ENCODE data around the gene CRELD1.

CRELD1 gene

DNA sequence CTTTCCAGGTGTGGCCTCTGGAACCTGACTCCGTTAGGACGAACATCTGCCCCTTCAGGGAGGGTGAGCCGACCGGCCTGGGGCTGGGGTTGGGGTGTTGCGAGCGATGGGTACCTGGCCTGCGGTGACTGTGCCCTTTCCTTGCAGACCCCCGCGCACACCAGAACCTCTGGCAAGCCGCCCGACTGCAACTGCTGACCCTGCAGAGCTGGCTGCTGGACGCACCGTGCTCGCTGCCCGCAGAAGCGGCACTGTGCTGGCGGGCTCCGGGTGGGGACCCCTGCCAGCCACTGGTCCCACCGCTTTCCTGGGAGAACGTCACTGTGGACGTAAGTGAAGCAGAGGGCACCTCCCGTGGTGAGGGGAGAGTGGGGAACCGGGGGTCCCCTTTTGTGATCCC, 5.5 kb upstream of the CRELD1 start:
- TF ChIP-seq, protein P1, sequence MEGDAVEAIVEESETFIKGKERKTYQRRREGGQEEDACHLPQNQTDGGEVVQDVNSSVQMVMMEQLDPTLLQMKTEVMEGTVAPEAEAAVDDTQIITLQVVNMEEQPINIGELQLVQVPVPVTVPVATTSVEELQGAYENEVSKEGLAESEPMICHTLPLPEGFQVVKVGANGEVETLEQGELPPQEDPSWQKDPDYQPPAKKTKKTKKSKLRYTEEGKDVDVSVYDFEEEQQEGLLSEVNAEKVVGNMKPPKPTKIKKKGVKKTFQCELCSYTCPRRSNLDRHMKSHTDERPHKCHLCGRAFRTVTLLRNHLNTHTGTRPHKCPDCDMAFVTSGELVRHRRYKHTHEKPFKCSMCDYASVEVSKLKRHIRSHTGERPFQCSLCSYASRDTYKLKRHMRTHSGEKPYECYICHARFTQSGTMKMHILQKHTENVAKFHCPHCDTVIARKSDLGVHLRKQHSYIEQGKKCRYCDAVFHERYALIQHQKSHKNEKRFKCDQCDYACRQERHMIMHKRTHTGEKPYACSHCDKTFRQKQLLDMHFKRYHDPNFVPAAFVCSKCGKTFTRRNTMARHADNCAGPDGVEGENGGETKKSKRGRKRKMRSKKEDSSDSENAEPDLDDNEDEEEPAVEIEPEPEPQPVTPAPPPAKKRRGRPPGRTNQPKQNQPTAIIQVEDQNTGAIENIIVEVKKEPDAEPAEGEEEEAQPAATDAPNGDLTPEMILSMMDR (IDR thresholded peaks at IDR 0.05; ENCODE audit: low read depth, low read length), result no peak
- no peak for TF ChIP-seq EZH2phosphoT487 (IDR thresholded peaks at IDR 0.05; ENCODE audit: low read depth)
- Histone ChIP-seq H3K36me3 (replicated peaks; ENCODE audit: low read depth, low read length) (no peaks in the 10 kb centered on the region), H3K4me3 (ENCODE audit: low read length) (no peak overlapping the region), H3K9me3 (ENCODE audit: insufficient read depth, low read length) (no peaks in the 10 kb centered on the region), H3K27me3 (ENCODE audit: low read depth, low read length) (peaks cover 6% of the 10 kb centered on the region; the same call in 1 of the 2 replicates), H3K4me2 (ENCODE audit: low read length) (no peak overlapping the region), H2AFZ (ENCODE audit: low read depth, low read length) (no peak overlapping the region), H3K27ac (ENCODE audit: low read length) (no peak overlapping the region), H3K9ac (ENCODE audit: low read length) (no peak overlapping the region), H3K79me2 (ENCODE audit: low read length) (no peaks in the 10 kb centered on the region), H3K4me1 (ENCODE audit: low read length) (peaks cover 3% of the 10 kb centered on the region; the same call in 1 of the 2 replicates), H4K20me1 (ENCODE audit: insufficient read depth, low read length) (no peaks in the 10 kb centered on the region)

DNA sequence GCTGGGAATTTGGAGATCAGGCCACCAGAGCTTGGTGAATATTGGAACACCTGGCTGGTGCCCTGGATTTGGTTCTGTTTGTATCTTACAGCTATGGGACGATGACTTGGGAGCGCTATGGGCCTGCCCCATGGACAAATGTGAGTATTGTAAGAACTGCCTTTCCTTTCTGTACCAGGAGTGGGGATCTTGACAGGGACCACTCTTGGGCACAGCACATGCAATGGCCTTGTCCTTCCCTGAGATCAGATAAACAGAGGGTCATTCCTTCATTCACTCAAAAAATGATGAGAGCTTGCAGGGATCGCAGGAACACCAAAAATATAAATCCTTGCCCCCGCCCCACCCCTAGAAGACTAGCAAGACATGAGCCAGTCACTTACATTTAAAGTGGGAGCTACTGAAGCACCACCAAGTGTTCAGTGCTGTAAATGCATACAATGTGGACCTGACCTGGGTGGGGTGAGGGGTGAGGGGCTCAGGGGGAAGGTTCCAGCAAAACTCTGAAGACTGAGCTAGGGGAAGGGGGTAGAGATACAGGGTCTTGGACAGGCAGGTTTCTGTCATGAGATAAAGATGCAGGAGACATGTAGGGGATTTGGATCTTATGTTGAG, 2.7 kb upstream of the CRELD1 start:
- no peak for TF ChIP-seq EZH2phosphoT487 (IDR thresholded peaks at IDR 0.05; ENCODE audit: low read depth)
- TF ChIP-seq, protein P1 (IDR thresholded peaks at IDR 0.05; ENCODE audit: low read depth, low read length), result peak; percentile 53
- Histone ChIP-seq H3K27me3 (ENCODE audit: low read depth, low read length) (peaks cover 3% of the 10 kb centered on the region; the same call in 1 of the 2 replicates), H3K79me2 (ENCODE audit: low read length) (peaks cover 11% of the 10 kb centered on the region), H3K9ac (ENCODE audit: low read length) (no peak overlapping the region), H3K4me3 (ENCODE audit: low read length) (no peak overlapping the region), H3K4me1 (ENCODE audit: low read length) (peaks cover 12% of the 10 kb centered on the region), H4K20me1 (ENCODE audit: insufficient read depth, low read length) (no peaks in the 10 kb centered on the region), H2AFZ (ENCODE audit: low read depth, low read length) (no peak overlapping the region), H3K27ac (ENCODE audit: low read length) (no peak overlapping the region), H3K36me3 (replicated peaks; ENCODE audit: low read depth, low read length) (no peaks in the 10 kb centered on the region), H3K4me2 (ENCODE audit: low read length) (no peak overlapping the region), H3K9me3 (ENCODE audit: insufficient read depth, low read length) (no peaks in the 10 kb centered on the region)

DNA sequence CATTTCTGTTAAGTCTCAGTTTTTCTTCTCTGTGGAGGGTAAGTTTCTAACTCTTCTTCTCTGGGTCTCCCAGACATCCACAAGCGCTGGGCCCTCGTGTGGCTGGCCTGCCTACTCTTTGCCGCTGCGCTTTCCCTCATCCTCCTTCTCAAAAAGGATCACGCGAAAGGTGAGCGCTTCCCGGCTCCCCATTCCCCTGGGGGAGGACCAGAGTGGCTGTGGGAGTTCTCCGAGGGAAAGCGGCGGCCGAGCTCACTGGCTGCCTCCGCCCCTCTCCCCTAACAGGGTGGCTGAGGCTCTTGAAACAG, 1.1 kb upstream of the CRELD1 start:
- Histone ChIP-seq H3K4me3 (ENCODE audit: low read length) (peak overlapping the region; percentile 92), H3K4me2 (ENCODE audit: low read length) (peak overlapping the region; percentile 86), H3K27me3 (ENCODE audit: low read depth, low read length) (no peaks in the 10 kb centered on the region), H3K27ac (ENCODE audit: low read length) (no peak overlapping the region), H2AFZ (ENCODE audit: low read depth, low read length) (peak overlapping the region; percentile 65), H3K36me3 (replicated peaks; ENCODE audit: low read depth, low read length) (peaks cover 4% of the 10 kb centered on the region), H4K20me1 (ENCODE audit: insufficient read depth, low read length) (no peaks in the 10 kb centered on the region), H3K4me1 (ENCODE audit: low read length) (peaks cover 12% of the 10 kb centered on the region), H3K79me2 (ENCODE audit: low read length) (peaks cover 11% of the 10 kb centered on the region), H3K9ac (ENCODE audit: low read length) (peak overlapping the region; percentile 79), H3K9me3 (ENCODE audit: insufficient read depth, low read length) (no peaks in the 10 kb centered on the region)
- TF ChIP-seq, protein P1 (IDR thresholded peaks at IDR 0.05; ENCODE audit: low read depth, low read length), result no peak
- TF ChIP-seq EZH2phosphoT487 (IDR thresholded peaks at IDR 0.05; ENCODE audit: low read depth), result no peak

DNA sequence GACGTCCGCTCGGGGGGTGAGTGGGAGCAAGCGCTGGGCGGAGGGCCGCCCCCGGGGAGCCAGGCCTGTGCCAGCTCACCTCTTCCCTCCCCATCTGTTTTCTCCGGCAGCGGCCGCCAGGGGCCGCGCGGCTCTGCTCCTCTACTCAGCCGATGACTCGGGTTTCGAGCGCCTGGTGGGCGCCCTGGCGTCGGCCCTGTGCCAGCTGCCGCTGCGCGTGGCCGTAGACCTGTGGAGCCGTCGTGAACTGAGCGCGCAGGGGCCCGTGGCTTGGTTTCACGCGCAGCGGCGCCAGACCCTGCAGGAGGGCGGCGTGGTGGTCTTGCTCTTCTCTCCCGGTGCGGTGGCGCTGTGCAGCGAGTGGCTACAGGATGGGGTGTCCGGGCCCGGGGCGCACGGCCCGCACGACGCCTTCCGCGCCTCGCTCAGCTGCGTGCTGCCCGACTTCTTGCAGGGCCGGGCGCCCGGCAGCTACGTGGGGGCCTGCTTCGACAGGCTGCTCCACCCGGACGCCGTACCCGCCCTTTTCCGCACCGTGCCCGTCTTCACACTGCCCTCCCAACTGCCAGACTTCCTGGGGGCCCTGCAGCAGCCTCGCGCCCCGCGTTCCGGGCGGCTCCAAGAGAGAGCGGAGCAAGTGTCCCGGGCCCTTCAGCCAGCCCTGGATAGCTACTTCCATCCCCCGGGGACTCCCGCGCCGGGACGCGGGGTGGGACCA, 632 bp upstream of the CRELD1 start:
- Histone ChIP-seq H3K4me3 (ENCODE audit: low read length) (peak overlapping the region; percentile 92), H3K36me3 (replicated peaks; ENCODE audit: low read depth, low read length) (peaks cover 4% of the 10 kb centered on the region), H3K9ac (ENCODE audit: low read length) (peak overlapping the region; percentile 79), H3K27ac (ENCODE audit: low read length) (peak overlapping the region; percentile 65), H3K4me1 (ENCODE audit: low read length) (peaks cover 12% of the 10 kb centered on the region), H3K27me3 (ENCODE audit: low read depth, low read length) (no peaks in the 10 kb centered on the region), H3K79me2 (ENCODE audit: low read length) (peaks cover 11% of the 10 kb centered on the region), H3K9me3 (ENCODE audit: insufficient read depth, low read length) (no peaks in the 10 kb centered on the region), H2AFZ (ENCODE audit: low read depth, low read length) (peak overlapping the region; percentile 85), H4K20me1 (ENCODE audit: insufficient read depth, low read length) (no peaks in the 10 kb centered on the region), H3K4me2 (ENCODE audit: low read length) (peak overlapping the region; percentile 86)
- no peak for TF ChIP-seq EZH2phosphoT487 (IDR thresholded peaks at IDR 0.05; ENCODE audit: low read depth)
- TF ChIP-seq, protein P1 (IDR thresholded peaks at IDR 0.05; ENCODE audit: low read depth, low read length), result peak; percentile 59

Data from OCI-LY3 (cell line).